HepG2 (cell line): ENCODE data around the gene ACSL1. TPM values are rescaled to one million over a fixed set of nuclear protein-coding genes. Genes with fewer than 3 reads are reported as not detected.

Source experiments
- DMAP1 ChIP-seq: IDR thresholded peaks from 2 replicates; pipeline ENCODE4 v1.6.1; 2016
- ETV5 ChIP-seq: IDR thresholded peaks from 2 replicates; pipeline ENCODE4 v1.6.1; 2018; ENCODE audit warnings: missing biosample characterization, missing genetic modification reagents, inconsistent platforms, borderline replicate concordance
- HMGXB4 ChIP-seq, 2 experiments: sonication (generic) in 1 of 2; formaldehyde crosslinking in 1 of 2; IDR thresholded peaks; 2 replicates each; pipeline versions ENCODE4 v1.4.0 to v1.6.1; 2018 to 2020; ENCODE audit warnings: missing genetic modification reagents in 2 of 2, borderline replicate concordance in 1 of 2, low read depth in 1 of 2, mild to moderate bottlenecking in 1 of 2, missing biosample characterization in 1 of 2
- SIN3B ChIP-seq: fragments of 150-350 bp; IDR thresholded peaks from 2 replicates; pipeline ENCODE4 v1.6.1; 2014; ENCODE audit warnings: low read length
- TBX3 ChIP-seq: fragments of 450-650 bp; IDR thresholded peaks from 2 replicates; pipeline ENCODE4 v1.6.1; 2017; ENCODE audit warnings: antibody characterized with exemption, mild to moderate bottlenecking, inconsistent platforms, borderline replicate concordance
- ZNF274 ChIP-seq: sonication (generic); formaldehyde crosslinking; IDR thresholded peaks from 2 replicates; pipeline ENCODE4 v1.5.1; 2020; ENCODE audit warnings: mild to moderate bottlenecking, missing genetic modification reagents
- ZNF790 ChIP-seq: sonication (generic); formaldehyde crosslinking; IDR thresholded peaks from 2 replicates; pipeline ENCODE4 v1.8.0; 2022; ENCODE audit warnings: missing genetic modification reagents, mild to moderate bottlenecking, borderline replicate concordance
- polyA plus RNA-seq, 8 experiments: library from polyadenylated mRNA; depleted of rRNA in 3 of 8; stranded (reverse) in 7 of 8; unstranded in 1 of 8; fragments of >200 nt; fragmentation: Illumina TruSeq in 4 of 8; extraction: Trizol in 4 of 8; gene quantifications; 2 replicates each; pipeline versions ENCODE4 v1.2.1 to v1.2.3, GENCODE V29; 2011 to 2016; ENCODE audit warnings: low read depth in 4 of 8, missing spikeins in 1 of 8, mixed read lengths in 1 of 8; ENCODE audit not compliant: insufficient read depth in 1 of 8
- total RNA-seq, 5 experiments: library from RNA; depleted of rRNA; stranded (reverse); fragments of >200 nt; fragmentation: Illumina TruSeq; extraction: Trizol; gene quantifications; 2 replicates each; pipeline ENCODE4 v1.2.3, GENCODE V29; 2016; ENCODE audit warnings: low read depth in 1 of 5
- TF ChIP-seq, protein P1 (sequence below): sonication (generic); formaldehyde crosslinking; IDR thresholded peaks from 2 replicates; pipeline ENCODE4 v1.4.0; 2020; ENCODE audit warnings: mild to moderate bottlenecking, missing genetic modification reagents, borderline replicate concordance
- TF ChIP-seq, protein P2 (sequence below): sonication (generic); formaldehyde crosslinking; IDR thresholded peaks from 2 replicates; pipeline ENCODE4 v1.9.0; 2021; ENCODE audit warnings: mild to moderate bottlenecking, missing genetic modification reagents

Gene ACSL1
- total and polyA plus RNA-seq, 2 of the 13 experiments (the other 11 are each of a cell fraction or from before 2014, with no cell fraction given): 10.0 to 29.8 TPM

DNA sequence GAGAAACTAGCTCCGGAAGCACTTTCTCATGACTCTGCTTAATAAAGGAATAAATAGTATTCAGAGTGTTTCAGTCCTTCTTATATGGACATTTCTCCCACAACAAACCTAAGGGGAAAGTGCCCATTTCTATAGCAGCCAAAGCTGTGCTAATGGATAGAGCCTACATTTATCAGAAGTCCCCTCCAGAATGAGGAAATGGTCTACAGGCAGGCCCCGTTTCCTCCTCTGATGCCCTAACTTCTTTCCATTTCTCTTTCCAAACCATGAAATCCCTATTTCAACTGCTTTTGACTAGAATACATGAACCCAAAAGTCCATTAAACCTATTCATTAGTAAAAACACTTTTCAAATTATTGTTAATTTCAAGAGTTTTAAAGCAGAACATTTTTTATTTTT lies 4.5 kb downstream of the ACSL1 start (continued):
- TF ChIP-seq, protein P1, sequence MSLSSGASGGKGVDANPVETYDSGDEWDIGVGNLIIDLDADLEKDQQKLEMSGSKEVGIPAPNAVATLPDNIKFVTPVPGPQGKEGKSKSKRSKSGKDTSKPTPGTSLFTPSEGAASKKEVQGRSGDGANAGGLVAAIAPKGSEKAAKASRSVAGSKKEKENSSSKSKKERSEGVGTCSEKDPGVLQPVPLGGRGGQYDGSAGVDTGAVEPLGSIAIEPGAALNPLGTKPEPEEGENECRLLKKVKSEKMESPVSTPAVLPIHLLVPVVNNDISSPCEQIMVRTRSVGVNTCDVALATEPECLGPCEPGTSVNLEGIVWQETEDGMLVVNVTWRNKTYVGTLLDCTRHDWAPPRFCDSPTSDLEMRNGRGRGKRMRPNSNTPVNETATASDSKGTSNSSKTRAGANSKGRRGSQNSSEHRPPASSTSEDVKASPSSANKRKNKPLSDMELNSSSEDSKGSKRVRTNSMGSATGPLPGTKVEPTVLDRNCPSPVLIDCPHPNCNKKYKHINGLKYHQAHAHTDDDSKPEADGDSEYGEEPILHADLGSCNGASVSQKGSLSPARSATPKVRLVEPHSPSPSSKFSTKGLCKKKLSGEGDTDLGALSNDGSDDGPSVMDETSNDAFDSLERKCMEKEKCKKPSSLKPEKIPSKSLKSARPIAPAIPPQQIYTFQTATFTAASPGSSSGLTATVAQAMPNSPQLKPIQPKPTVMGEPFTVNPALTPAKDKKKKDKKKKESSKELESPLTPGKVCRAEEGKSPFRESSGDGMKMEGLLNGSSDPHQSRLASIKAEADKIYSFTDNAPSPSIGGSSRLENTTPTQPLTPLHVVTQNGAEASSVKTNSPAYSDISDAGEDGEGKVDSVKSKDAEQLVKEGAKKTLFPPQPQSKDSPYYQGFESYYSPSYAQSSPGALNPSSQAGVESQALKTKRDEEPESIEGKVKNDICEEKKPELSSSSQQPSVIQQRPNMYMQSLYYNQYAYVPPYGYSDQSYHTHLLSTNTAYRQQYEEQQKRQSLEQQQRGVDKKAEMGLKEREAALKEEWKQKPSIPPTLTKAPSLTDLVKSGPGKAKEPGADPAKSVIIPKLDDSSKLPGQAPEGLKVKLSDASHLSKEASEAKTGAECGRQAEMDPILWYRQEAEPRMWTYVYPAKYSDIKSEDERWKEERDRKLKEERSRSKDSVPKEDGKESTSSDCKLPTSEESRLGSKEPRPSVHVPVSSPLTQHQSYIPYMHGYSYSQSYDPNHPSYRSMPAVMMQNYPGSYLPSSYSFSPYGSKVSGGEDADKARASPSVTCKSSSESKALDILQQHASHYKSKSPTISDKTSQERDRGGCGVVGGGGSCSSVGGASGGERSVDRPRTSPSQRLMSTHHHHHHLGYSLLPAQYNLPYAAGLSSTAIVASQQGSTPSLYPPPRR (CRISPR knock-in tag): no peak
- no peak for TF ChIP-seq ZNF274 (CRISPR knock-in tag)
- TF ChIP-seq ETV5 (CRISPR knock-in tag): no peak
- TF ChIP-seq HMGXB4 (CRISPR knock-in tag; IDR thresholded peaks at IDR 0.05; ENCODE audit: borderline replicate concordance in 1 of 2, low read depth in 1 of 2): no peak
- TF ChIP-seq SIN3B: no peak
- TF ChIP-seq TBX3: no peak
- TF ChIP-seq ZNF790: no peak
- TF ChIP-seq, protein P2, sequence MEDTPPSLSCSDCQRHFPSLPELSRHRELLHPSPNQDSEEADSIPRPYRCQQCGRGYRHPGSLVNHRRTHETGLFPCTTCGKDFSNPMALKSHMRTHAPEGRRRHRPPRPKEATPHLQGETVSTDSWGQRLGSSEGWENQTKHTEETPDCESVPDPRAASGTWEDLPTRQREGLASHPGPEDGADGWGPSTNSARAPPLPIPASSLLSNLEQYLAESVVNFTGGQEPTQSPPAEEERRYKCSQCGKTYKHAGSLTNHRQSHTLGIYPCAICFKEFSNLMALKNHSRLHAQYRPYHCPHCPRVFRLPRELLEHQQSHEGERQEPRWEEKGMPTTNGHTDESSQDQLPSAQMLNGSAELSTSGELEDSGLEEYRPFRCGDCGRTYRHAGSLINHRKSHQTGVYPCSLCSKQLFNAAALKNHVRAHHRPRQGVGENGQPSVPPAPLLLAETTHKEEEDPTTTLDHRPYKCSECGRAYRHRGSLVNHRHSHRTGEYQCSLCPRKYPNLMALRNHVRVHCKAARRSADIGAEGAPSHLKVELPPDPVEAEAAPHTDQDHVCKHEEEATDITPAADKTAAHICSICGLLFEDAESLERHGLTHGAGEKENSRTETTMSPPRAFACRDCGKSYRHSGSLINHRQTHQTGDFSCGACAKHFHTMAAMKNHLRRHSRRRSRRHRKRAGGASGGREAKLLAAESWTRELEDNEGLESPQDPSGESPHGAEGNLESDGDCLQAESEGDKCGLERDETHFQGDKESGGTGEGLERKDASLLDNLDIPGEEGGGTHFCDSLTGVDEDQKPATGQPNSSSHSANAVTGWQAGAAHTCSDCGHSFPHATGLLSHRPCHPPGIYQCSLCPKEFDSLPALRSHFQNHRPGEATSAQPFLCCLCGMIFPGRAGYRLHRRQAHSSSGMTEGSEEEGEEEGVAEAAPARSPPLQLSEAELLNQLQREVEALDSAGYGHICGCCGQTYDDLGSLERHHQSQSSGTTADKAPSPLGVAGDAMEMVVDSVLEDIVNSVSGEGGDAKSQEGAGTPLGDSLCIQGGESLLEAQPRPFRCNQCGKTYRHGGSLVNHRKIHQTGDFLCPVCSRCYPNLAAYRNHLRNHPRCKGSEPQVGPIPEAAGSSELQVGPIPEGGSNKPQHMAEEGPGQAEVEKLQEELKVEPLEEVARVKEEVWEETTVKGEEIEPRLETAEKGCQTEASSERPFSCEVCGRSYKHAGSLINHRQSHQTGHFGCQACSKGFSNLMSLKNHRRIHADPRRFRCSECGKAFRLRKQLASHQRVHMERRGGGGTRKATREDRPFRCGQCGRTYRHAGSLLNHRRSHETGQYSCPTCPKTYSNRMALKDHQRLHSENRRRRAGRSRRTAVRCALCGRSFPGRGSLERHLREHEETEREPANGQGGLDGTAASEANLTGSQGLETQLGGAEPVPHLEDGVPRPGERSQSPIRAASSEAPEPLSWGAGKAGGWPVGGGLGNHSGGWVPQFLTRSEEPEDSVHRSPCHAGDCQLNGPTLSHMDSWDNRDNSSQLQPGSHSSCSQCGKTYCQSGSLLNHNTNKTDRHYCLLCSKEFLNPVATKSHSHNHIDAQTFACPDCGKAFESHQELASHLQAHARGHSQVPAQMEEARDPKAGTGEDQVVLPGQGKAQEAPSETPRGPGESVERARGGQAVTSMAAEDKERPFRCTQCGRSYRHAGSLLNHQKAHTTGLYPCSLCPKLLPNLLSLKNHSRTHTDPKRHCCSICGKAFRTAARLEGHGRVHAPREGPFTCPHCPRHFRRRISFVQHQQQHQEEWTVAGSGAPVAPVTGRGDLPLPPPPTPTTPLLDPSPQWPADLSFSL (CRISPR knock-in tag): no peak
- TF ChIP-seq DMAP1 (CRISPR knock-in tag): no peak
